Inflammatory macrophage (primary cell): Measurements from ENCODE around the gene PTDSS2.

Experiments
- DNase-seq, 2 donors: peaks; one replicate each; pipeline ENCODE4 v3.0.0-alpha.2; 2020 to 2022

The PTDSS2 gene

DNA sequence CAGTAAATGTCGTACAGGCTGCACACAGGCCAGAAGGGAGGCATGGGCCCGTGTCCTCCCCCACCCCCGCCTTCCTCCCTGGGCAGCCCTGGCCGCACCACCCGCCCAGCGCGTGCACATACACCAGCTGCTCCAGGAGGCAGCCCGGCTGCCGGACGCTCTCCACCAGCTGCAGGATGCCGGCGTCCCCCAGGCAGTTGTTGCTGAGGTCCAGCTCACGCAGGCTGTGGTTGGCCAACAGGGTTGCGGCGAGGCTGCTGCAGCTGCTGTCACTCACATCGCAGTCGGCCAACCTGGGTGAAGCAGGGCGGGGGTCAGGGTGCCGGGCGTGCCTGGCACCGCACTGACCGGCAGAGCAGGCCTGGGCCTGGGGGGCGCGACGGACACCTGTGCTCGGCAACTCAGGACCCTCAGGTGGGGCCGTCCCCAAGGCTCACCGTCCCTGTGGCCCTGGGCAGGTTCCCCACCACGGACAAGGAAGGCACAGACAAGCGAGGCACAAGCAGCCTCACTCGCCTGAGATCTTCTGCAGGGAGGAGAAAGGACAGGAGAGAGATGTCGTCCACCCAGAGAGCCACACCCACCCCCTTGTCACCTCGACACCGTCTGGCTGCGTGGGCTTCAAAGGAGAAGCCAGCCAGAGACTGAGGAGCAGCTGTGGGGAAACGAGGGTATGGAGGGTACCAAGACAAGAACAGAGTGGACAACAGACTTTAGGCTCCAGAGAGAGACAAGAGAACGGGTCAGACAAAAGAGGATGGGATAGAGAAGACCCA is 44.9 kb downstream of the PTDSS2 start:
- no peak for DNase-seq

DNA sequence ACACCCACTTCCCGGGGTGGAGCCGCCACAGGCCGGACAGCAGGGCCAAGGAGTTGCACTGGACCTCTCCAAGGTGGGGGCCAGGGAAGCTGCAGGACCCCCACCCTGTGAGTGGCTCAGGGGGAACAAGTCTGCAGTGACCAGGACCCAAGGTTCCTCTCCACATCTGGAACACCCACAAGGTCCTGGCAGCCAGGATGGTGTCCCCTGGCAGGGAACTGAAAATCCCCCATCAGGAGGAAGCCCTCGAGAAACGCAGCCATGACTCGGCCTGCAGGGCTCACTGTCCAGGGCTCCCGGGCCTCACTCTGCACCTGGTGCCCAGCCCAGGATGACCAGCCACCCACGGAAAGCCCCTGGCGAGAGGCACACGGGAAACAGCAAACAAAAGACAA is 45.5 kb downstream of the PTDSS2 start:
- no peak for DNase-seq

DNA sequence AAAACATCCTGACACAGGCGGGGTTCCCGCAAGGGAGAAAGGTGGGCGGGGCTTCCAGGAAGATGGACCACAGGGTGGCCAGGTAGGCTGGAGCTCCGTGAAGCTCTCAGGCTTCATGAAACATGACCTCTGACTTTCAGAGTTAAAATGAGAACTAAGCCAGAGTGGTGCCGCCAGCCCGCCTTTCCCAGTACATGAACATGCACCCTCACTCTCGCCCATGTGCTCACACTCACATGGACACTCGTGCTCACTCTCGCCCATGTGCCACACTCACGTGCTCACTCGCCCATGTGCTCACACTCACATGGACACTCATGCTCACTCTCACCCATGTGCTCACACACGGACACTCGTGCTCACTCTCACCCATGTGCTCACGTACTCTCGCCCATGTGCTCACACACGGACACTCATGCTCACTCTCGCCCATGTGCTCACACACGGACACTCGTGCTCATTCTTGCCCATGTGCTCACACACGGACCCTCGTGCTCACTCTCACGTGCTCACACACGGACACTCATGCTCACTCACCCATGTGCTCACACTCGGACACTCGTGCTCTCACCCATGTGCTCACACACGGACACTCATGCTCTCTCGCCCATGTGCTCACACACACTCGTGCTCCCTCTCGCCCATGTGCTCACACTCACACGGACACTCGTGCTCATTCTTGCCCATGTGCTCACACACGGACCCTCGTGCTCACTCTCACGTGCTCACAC is 46.9 kb downstream of the PTDSS2 start:
- DNase-seq, result no peak

DNA sequence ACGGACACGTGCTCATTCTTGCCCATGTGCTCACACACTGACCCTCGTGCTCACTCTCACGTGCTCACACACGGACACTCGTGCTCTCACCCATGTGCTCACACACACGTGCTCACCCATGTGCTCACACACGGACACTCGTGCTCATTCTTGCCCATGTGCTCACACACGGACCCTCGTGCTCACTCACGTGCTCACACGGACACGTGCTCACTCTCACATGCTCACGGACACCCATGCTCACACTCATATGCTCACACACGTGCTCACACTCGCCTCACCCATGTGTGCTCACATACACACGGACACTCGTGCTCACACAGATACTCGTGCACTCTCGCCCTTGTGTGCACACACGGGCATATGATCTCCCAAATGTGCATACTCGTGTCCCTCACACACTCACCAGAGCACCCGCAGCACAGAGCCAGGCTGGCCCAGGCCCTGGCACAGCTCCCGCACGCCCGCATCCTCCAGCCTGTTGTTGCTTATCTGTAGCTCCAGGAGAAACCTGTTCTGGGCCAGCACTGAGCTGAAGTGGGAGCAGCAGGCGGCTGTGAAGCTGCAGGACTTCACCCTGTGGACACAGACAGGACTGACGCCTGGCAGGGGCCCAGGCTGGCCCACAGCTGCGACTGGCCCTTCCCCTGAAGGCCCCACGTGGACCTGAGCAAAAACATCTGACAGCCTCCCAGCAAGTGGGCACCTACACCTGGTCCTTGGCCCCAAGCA is 47.7 kb downstream of the PTDSS2 start:
- DNase-seq, result no peak

DNA sequence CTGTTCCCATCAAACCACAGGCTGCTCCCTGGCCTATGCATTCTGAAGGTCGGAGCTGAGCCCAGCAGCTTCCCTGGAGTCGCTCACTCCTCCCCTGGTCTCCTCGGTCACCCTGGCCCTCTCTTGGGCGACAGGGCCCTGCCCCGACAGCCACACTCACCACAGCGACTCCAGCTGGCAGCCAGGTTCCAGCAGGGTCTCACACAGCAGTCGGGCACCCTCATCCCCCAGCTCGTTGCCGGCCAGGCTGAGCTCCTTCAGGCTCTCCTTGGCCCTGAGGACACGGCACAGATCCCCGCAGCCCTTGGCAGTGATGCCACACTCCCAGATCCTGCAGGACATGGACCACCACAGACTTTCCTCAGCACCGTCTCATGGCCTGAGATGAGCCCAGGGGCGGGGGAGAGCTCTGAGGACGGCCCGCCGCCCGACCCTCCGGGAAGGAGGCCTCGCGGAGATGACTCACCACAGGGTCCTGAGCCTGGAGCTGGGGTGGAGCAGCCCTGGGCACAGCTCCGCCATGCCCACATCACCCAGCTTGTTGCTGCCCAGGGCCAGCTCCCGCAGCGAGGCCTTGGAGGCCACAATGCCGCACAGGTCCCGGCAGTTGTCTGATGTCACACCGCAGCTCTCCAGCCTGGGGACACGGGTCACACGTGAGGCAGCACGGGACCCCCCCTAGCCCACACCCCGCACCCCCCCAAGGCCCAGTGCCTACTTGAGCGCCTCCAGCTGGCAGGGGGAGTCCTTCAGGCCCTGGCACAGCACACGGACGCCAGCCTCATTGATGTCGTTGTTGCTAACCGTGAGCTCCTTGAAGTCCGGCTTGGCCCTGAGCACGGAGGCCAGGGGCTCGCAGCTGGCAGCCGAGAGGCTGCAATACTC is 48.5 kb downstream of the PTDSS2 start:
- DNase-seq, result no peak

DNA sequence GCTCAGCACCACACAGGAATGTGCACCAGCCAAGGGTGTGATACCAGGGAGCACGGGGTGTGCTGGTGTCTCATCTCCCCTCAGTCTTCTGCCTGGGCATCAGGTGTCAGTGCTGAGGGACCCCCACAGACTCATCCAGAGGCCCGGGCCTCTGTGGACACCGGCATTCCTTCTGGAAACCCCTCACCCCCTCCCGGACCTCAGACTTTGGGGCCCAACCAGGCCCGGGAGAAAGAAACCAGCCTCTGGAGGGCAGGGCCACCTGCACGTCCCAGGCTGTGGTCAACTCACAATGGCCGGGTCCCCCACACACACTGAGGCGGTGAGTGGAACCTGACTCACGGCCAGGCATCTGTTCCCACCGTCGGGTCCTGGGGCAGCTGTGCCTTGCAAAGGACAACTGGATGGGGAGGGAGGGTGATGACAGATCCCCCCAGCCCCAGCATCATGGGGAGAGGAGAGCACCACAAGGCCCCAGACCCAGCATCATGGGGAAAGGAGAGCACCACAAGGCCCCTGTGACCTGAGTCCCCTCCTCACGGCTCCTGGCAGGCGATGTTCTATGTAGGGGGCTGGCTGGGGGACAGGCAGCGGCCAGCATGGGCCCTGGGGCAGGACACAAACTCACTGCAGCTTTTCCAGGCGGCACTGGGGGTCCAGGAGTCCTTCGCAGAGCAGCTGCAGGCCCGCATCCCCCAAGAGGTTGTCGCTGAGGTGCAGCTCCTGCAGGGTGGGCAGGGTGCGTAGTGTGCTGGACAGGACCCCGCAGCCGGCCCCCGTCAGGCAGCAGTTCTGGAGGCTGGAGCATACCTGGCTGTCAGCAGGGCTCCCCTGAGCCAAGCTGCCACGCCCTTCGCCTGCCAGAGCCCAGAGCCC is 49.4 kb downstream of the PTDSS2 start:
- no peak for DNase-seq

DNA sequence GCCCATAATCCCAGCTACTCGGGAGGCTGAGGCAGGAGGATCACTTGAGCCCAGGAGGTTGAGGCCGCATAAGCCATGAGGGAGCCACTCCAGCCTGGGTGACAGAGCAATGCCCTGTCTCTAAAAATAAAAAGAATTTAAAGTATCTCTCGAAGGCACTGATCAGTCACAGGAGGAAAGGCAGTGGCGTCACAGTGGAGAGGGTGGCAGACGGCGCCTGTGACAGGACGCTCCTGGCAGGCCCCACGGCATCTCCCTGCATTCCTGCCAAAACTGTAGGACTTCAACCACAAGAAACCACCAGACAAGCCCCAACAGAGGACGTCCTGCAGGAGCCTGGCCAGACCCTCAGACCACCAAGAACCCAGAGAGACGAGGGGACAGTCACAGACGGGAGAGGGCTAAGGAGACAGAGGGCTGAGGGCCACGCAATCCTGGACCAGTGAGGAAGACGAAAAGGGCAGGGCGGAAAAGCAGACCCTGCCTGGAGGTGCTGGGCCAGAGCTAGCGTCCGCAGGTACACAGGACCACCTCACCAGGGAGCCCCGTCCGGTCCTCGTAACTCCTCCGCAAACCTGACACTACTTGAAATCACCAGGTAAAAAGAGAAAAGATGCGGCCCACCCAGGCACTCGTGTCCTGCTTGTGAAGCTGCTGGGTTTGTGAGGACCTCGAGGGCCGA is 51.1 kb downstream of the PTDSS2 start:
- no peak for DNase-seq

DNA sequence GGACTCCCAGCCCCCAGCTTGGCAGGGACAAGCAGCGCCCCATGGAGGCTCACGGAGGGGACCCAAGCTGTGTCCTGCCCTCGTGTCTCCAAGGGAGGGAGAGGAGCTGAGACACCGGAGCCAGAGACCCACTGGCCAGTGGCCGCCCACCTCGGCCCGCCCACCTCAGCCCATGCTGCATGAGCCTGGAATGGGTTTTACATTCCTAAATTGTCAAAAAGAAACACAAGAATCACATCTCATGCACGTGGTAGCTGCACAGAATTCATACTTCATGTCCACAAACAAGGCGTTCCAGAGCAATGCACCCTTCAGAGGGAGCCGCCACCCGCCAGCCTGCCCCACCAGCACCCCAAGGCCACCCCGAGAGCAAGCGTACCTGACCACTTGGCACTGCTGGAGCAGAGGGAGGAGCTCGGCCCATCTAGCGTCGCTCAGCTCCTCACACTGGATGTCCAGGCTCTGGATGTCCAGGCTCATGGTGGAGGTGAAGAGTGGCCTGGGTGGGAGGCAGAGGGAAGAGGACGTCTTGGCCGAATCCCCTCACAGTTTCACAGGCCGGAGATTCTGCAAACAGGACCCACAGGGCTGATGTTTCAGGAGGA is 51.7 kb downstream of the PTDSS2 start:
- DNase-seq, result no peak

DNA sequence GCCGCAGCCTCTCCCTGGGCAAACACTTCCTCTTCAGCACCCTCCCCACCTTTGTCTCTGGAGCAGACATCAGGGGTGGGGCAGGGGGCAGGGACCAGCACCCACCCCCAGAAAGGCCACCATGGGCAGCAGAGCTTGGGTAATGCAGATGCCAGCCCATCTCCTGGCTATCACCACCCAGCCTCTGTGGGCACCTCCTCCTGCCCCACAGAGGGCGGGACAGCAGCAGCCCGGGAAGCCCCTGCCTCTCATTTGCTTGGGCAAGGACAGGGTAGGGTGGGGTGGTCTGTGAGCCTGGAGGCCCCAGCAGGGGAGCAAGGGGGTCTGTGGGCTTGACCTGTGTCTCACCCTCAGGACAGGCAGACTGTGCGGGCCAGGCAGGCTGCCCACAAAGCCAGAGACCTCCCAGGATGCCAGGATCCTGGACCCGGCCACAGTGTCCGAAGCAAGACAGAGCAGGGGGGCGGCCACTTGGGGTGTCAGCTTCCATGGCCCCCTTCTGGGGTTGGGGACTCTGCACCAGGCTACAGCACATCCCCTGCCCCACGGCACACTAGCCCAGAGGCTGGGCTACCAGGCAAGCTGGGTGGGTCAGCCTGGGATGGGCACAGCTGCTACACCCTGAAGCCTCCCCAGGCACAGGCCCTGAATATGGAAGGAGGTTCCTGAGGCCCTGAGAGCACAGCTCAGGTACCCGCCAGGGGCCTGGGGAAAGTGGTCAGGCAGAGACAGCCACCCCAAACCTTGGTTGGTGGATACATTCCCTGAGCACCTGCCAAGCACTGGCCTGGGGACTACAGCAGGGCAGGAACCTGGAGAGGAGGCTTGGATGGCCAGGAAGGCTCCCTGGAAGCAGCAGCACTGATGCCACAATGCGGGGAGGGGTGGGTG is 52.5 kb downstream of the PTDSS2 start:
- no peak for DNase-seq

DNA sequence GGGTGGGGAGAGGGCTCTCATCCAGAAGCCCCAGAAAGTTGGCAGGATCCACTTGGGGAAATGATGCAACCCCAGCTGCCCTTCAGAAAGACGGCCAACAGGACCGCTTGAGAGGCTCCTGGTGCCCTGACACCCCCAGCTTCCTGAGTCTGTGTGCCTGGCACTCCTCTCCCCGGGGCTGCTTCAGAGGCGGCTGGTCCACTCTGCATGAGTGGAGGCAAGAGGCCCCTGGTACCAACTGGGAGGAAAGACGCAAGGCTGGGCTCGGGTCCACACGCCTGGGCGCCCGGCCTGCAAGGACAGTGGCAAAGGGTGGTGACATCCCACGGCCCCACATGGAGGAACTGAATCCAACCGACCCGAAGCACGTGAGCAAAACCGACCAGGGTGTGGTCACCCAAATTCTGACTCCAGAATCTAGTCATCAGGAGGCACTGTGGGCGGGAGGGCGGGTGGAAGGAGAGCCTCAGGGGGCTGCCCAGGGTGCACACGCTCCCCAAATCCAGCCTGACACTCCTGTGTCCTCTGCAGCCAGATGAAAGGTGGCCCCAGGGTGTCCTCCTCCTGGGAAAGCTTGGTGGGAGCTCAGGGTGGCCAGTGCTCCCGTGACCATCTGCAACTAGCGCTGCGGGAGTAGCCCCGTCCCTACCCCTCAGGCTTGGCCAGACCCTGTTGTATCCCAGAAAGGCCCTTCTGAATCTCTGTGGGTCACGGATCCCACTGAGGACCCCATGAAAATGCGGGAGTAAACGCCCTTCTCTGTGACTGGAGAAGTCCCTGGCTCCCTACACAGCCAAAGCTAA is 53.3 kb downstream of the PTDSS2 start:
- peak; percentile 95 for DNase-seq

DNA sequence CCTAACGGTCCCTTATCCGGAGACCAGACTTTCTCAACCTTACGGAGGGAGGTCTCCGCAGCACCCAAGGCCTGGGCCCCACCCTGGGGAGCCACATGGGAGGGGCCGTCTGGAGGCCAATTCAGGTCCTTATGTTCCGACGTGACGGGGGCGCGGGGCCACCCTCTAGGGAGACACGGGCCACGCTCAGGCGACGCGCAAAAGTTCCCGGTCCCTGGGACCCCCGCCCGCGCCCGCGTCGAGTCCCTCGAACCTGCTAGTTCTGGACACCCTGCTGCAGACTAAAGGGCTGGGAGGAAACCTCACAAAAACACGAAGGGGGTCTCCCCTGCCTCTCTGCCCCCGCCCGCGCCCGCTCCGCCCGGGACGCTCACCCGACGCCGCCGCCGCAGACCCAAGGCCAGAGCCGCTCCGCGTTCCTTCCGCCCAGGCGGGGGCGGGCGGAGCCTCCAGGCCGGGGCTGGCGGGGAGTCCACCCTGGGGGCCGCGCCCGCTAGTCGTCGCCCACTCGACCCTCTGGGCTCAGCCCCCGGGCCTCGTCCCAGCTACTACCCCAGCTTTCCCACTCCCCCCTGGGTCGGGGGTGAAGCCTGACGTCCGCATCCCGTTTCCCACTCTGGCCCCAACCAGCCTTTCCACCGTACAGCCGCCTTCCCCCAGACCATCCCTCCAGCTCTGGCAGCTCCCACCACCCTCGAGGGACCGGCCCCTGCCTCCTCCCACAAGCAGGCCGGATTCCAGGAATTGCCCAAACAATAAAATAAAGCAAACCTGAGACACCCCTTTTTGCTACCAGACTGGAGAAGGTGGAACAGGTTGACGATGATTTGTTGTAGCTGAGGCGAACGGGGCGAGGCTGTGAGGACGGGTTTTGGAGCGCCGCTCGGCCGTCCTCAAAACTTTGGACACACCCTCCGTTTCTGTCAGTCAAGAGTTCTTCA is 54.2 kb downstream of the PTDSS2 start:
- peak; percentile 56 to 59 for DNase-seq

DNA sequence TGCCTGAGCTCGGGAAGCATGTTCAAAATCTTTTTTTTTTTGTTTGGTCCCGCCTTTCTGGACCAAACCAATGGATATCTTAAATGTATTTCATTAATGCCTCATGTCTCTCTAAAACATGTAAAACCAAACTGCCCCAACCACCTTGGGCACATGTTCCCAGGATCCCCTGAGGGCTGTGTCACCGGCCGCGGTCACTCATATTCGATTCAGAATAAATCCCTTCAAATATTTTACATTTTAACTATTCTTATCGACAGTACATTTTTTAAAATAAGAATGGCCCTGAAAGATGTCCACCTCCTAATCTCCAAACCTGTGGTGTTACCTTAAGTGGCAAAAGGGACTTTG is 54.9 kb downstream of the PTDSS2 start:
- DNase-seq, result no peak

DNA sequence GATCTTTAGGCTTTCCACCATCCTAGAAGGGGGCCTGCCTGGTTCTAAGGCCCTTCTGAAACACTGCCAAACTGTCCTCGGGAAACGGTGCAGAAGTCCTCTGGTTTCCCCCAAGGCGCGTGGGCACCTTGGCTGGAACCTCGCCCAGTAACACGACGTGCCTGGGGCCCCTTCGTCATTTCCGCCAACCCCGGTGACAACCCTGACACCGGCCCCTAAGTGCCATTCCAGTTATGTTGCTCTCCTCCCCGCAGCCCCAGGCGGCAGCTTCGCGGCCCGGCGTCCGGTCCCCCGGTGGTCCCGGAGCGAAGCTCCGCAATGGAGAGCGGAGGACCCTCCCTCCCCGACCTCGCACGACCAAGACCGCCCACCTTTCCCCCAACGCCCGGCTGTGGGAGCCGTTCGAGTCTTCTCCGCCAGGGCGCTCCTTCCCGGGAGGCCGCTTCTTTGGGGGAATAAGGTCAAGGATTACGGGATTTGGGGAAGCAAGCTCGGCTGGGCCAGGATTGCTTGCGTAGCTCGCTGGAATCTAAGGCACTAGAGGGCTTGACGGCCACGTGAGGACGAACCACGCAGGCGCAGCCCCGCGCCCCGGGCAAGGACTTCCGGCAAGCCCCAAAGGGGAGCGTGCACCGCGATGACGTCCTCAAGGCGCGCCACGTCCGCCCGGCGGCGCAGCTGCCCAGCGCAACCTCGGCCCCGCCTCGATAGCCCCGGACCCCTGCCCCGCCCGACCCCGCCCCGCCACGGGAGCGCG is 56.3 kb downstream of the PTDSS2 start:
- peak; percentile 97 to 99 for DNase-seq

DNA sequence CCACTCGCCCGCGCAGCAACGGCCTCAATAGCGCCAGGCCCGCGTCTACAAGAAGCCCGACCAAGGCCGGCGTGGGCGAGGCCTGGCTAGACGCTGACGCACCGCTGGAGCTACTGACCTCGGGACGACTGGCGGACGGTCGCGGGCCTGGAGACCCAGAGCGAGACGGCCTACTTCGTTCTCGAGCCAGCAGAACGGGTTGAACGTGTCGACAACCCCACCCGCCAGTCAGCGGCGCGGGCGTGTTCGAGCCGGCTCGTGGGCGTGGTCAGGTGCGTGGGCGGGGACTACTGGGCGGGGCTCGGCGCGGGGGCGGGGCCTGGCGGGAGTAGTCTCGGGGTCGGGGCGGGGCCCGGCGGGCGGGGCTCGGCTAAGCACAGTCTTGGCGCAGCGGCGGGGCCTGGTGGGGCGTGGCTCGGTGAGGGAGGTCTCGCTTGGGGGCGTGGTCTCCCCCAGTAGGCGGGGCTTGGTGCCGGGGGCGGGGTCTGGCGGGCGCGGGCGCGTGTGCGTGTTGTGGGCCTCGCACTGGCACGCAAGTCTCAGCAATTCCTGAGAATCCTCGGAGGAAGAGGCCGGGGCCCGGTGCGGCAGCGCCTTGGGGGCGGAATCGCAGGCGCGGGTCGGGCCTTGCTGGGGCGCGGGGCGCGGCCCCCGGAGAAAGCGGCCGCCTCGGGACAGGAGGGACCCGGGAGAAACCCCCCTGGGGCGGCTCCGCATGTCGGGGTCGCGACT is 57.1 kb downstream of the PTDSS2 start, which contains the start of gene RNH1:
RNH1 (minus strand) TSS at position 248 of the 732 bp plus-strand sequence. CDS start 5,080 bp downstream, outside the sequence.
- peak; percentile 97 to 99 for DNase-seq

DNA sequence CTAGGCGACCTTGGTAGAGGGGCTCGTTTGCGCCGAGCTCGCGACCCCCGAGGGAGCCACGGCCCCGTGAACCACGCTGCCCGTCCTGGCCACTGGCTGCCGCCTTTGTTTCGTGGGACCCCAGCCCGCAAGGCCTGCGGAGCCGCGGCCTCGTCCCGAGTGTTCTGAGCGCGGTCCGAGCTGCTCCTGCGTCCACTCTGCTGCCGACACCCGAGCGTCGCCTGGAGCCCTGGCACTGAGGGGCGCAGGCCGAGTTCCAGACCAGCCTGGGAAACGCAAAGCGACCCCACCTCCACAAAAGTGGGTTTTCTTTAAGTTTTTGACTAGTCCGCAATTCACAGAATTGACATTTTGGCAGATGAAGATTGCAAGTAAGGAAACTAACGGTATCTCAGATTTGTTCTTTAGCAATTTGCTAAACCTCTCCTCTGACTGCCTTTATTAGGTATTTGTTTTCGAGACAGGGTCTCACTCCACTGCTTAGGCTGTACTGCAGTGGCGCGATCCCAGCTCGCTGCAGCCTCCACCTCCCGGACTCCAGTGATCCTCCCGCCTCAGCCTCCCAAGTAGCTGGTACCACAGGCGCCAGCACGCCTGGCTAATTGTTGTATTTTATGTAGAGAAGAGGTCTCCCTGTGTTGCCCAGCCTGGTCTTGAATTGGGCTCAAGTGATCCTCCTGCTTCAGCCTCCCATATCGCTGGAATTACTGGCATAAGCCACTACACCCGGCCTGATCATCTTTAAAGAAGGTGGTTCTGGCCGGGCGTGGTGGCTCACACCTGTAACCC is 57.8 kb downstream of the PTDSS2 start:
- DNase-seq, result no peak
